ENCODE results near the gene ZBTB45. TPM values are rescaled to one million over a fixed set of nuclear protein-coding genes. Genes with fewer than 3 reads are reported as not detected.
"Not testable (repeated sequence)": the region's sequence is repeated elsewhere in the genome, so short reads cannot be mapped to it uniquely, and the experiment has no call there.

The ZBTB45 gene
- total and polyA plus RNA-seq, 8 donors: 4.3 to 9.3 (median 6.3) TPM

DNA sequence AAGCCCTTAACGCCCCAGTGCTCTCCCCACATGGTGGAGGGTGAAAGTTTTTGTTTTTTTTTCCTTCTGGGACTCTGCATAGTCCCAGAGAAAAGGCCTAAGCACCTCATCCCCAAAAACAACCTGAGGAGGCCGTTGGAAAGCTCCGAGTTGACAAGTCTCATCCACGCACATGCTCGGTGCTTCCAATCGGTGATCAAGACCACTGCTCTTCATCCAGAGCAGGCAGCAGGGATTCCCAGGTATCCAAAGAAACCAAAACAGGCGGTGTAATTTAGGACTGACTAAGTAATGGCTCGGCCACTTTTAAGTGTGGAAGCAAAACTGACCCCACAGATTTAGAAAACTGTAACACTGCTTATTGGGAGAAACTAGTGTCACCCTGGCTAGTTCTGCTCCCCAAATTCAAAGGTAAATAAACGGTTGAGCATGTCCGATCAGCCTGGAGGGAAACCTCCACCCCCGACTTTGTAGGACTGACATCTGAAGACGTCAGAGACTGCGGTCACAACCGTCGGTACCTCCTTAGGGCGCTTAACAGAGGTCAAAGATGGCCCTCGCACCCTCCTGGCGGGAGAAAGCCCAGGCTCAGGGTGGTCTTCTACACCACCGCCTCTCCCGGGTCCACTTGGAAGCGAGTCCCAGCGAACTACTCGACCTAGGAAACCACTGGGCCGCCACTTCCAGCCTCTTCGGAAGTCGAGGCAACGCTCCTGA is 44.5 kb downstream of the ZBTB45 start:
- TF ChIP-seq, protein P1, sequence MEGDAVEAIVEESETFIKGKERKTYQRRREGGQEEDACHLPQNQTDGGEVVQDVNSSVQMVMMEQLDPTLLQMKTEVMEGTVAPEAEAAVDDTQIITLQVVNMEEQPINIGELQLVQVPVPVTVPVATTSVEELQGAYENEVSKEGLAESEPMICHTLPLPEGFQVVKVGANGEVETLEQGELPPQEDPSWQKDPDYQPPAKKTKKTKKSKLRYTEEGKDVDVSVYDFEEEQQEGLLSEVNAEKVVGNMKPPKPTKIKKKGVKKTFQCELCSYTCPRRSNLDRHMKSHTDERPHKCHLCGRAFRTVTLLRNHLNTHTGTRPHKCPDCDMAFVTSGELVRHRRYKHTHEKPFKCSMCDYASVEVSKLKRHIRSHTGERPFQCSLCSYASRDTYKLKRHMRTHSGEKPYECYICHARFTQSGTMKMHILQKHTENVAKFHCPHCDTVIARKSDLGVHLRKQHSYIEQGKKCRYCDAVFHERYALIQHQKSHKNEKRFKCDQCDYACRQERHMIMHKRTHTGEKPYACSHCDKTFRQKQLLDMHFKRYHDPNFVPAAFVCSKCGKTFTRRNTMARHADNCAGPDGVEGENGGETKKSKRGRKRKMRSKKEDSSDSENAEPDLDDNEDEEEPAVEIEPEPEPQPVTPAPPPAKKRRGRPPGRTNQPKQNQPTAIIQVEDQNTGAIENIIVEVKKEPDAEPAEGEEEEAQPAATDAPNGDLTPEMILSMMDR (IDR thresholded peaks at IDR 0.05): no peak
- Histone ChIP-seq H3K9me3 (no peaks in the 10 kb centered on the region), H3K4me3 (peak overlapping the region; percentile 32 to 67 (median 63)), H3K27ac (peak overlapping the region; percentile 84 to 89 (median 86)), H3K4me1 (peaks cover 0 to 10% (median 0%) of the 10 kb centered on the region in 3 donors), H3K27me3 (no peaks in the 10 kb centered on the region), H3K36me3 (peaks cover 0 to 11% (median 8%) of the 10 kb centered on the region in 3 donors)
- intact Hi-C loops (cut with DNase I): no loop called here
- ATAC-seq (no peak), FAIRE-seq (no peak), DNase-seq (no peak)
- WGBS, 2 donors: 21 to 23% methylated on average over 27 of the region's 27 CpGs

DNA sequence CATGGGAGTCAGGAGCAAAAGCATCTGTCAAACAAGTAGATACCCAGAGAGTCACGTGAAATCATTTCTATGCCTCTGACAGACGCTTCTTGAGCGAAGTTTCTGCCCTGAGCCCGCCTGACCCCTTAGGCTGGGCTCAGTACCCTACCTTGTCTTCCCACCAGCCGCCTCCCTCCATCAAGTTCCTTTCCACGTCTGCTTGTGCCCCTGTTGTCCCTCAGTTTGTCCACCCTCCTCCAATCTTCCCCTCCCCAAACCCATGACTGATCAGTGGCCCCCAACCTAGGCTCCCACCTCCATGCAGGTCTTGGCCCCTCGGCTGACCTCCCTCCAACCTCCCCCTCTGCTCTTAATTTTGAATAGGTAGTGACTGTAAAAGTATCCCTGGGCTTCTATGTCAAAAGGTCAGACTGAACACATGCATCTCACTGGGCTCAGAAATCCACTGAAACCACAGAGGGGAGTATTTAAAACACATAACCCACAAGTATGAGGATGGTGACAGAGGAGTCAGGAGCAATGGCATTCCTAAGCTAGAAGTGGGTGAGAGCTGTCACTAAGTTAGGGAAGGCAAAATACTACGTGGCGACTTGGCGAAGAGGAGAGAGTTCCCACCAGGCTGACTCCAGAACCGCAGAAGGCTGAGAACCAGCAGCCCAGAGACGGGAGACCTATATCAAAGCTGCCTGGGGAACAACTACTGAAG is 45.2 kb downstream of the ZBTB45 start:
- TF ChIP-seq, protein P1 (IDR thresholded peaks at IDR 0.05): no peak
- Histone ChIP-seq H3K27me3 (no peaks in the 10 kb centered on the region), H3K36me3 (peaks cover 0 to 9% (median 8%) of the 10 kb centered on the region in 3 donors), H3K4me1 (peaks cover 0 to 10% (median 0%) of the 10 kb centered on the region in 3 donors), H3K9me3 (no peaks in the 10 kb centered on the region), H3K4me3 (no peak overlapping the region), H3K27ac (no peak overlapping the region)
- DNase-seq (no peak), ATAC-seq (no peak), FAIRE-seq (no peak)
- WGBS, 2 donors: 86 to 88% methylated on average over 12 of the region's 12 CpGs
- intact Hi-C loops (cut with DNase I): no loop called here

DNA sequence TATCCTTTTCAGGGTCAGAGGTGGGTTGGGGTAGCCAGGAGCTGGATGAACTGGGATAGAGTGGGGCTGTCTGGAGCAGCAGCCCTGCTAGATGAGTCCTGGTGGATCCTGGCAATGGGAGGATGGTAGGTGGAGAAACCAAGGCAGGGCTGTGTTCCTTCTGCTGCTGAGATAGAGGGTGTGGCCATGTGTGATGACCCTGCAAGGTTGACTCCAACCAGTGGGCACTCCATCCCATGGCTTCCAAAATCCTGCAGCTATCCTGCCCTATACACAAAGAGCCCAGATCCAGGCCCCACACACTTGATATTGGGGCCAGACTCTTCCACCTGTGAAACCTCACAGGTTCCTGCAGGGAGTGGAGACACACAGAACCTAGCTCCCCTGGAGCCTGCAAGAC is 45.8 kb downstream of the ZBTB45 start:
- FAIRE-seq: no peak
- intact Hi-C loops (cut with DNase I): no loop called here

DNA sequence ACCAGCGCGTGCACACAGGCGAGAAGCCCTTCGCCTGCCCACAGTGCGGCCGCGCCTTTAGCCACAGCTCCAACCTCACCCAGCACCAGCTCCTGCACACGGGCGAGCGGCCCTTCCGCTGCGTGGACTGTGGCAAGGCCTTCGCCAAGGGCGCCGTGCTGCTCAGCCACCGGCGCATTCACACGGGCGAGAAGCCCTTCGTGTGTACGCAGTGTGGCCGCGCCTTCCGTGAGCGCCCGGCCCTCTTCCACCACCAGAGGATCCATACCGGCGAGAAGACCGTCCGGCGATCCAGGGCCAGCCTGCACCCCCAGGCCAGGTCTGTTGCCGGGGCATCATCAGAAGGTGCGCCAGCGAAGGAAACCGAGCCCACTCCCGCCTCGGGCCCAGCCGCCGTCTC is 47.9 kb downstream of the ZBTB45 start:
- H3K27me3 ChIP-seq: no peaks in the 10 kb centered on the region
- TF ChIP-seq, protein P1 (IDR thresholded peaks at IDR 0.05): no peak
- H3K36me3 ChIP-seq: peaks cover 0 to 9% (median 8%) of the 10 kb centered on the region in 3 donors
- H3K4me1 ChIP-seq: peaks cover 0 to 12% (median 0%) of the 10 kb centered on the region in 3 donors
- no peak overlapping the region for H3K27ac ChIP-seq
- H3K9me3 ChIP-seq: no peaks in the 10 kb centered on the region
- intact Hi-C loops (cut with DNase I): no loop called here
- no peak for ATAC-seq
- peak in 1 of 6 donors; percentile 41 for DNase-seq
- no peak for FAIRE-seq
- 96% methylated on average over 39 of the region's 39 CpGs for WGBS, 2 donors
- no peak overlapping the region for H3K4me3 ChIP-seq

More for the DNA sequence above, 45.8 kb downstream of the ZBTB45 start:
- Histone ChIP-seq H3K27me3 (no peaks in the 10 kb centered on the region), H3K27ac (no peak overlapping the region), H3K4me3 (no peak overlapping the region), H3K36me3 (peaks cover 0 to 9% (median 8%) of the 10 kb centered on the region in 3 donors), H3K4me1 (peaks cover 0 to 10% (median 0%) of the 10 kb centered on the region in 3 donors), H3K9me3 (no peaks in the 10 kb centered on the region)
- ATAC-seq: no peak
- TF ChIP-seq, protein P1 (IDR thresholded peaks at IDR 0.05): no peak
- no peak for DNase-seq

DNA sequence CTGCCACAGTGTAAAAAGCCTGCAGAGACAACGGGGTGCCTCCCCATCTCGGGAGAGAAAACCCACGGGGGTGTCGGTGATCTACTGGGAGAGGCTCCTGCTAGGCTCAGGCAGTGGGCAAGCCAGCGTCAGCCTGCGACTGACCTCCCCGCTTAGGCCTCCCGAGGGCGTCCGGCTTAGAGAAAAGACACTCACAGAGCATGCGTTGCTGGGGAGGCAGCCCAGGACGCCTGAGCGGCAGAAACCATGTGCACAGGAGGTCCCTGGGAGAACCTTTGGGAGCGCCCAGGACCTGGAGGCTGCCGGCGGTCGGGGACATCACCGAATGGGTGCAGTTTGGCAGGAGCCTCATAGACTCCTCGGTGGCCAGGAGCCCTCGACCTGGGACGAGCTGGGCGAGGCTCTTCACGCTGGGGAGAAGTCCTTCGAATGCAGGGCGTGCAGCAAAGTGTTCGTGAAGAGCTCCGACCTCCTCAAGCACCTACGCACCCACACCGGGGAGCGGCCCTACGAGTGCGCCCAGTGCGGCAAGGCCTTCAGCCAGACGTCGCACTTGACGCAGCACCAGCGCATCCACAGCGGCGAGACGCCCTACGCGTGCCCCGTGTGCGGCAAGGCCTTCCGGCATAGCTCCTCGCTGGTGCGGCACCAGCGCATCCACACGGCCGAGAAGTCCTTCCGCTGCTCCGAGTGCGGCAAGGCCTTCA is 48.6 kb downstream of the ZBTB45 start:
- ATAC-seq; FAIRE-seq; H3K36me3 ChIP-seq; H3K9me3 ChIP-seq; H3K27me3 ChIP-seq; H3K27ac ChIP-seq; intact Hi-C loops (cut with DNase I); H3K4me3 ChIP-seq: not testable (repeated sequence)
- peak in 1 of 6 donors; percentile 72 for DNase-seq
- H3K4me1 ChIP-seq: peaks cover 0 to 10% (median 0%) of the 10 kb centered on the region in 3 donors
- 94 to 95% methylated on average over 31 to 40 of the region's 53 CpGs for WGBS, 2 donors
